IMR-90 (cell line): ENCODE data around the gene RNASET2. TPM values are rescaled to one million over a fixed set of nuclear protein-coding genes. Genes with fewer than 3 reads are reported as not detected.

Source experiments
- ATAC-seq: fragments of 200-7000 bp; cut with Tn5 transposase; 2 replicates; pipeline ENCODE4 v1.9.1; 2020; ENCODE audit warnings: low read depth, mild to moderate bottlenecking, moderate library complexity
- BruUV-seq: library from RNA; stranded (reverse); fragments of 400-500 nt; replicated peaks from 2 replicates; lab custom pipeline; 2021; lab: Mats Ljungman, UMichigan
- CTCF ChIA-PET: fragments of 300-600 bp; formaldehyde crosslinking; extraction: SDS; loops from one replicate; lab custom pipeline; 2021; ENCODE audit warnings: antibody characterized with exemption; lab: Yijun Ruan, JAX
- POLR2A ChIA-PET: fragments of 300-600 bp; sonication (Branson Sonifier 250); formaldehyde crosslinking; loops from one replicate; lab custom pipeline; 2022; ENCODE audit warnings: antibody characterized with exemption; ENCODE audit not compliant: unreplicated experiment; lab: Charles Lee
- DNase-seq: peaks from one replicate; pipeline ENCODE4 v3.0.0; 2013
- H2AFZ ChIP-seq: replicated peaks from 2 replicates; pipeline ENCODE3; 2013; ENCODE audit warnings: low read length, mild to moderate bottlenecking; ENCODE audit not compliant: poor library complexity
- H2AK5ac ChIP-seq: 2 replicates; pipeline ENCODE4 v1.6.1; 2013; ENCODE audit warnings: low read depth, low read length, inconsistent platforms
- H2AK9ac ChIP-seq: replicated peaks from 2 replicates; pipeline ENCODE3; 2013; ENCODE audit warnings: mild to moderate bottlenecking, low read depth, low read length, moderate library complexity; ENCODE audit not compliant: poor library complexity
- H2BK120ac ChIP-seq: 2 replicates; pipeline ENCODE4 v1.6.1; 2013; ENCODE audit warnings: low read depth, low read length, inconsistent platforms
- H2BK15ac ChIP-seq: 3 replicates; pipeline ENCODE4 v1.6.1; 2013; ENCODE audit warnings: low read depth, low read length, inconsistent platforms
- H2BK20ac ChIP-seq: 2 replicates; pipeline ENCODE4 v1.6.1; 2013; ENCODE audit warnings: low read depth, mild to moderate bottlenecking, inconsistent platforms, low read length, moderate library complexity
- H2BK5ac ChIP-seq: 2 replicates; pipeline ENCODE4 v1.6.1; 2013; ENCODE audit warnings: mild to moderate bottlenecking, low read depth, low read length, inconsistent platforms; ENCODE audit not compliant: poor library complexity, severe bottlenecking
- H3K14ac ChIP-seq: replicated peaks from 2 replicates; pipeline ENCODE4 v1.6.1; 2013; ENCODE audit warnings: low read depth, low read length, inconsistent platforms
- H3K18ac ChIP-seq: 2 replicates; pipeline ENCODE4 v1.6.1; 2013; ENCODE audit warnings: low read depth, low read length, control low read depth
- H3K23ac ChIP-seq: 2 replicates; pipeline ENCODE4 v1.6.1; 2013; ENCODE audit warnings: low read depth, low read length, inconsistent platforms
- H3K27ac ChIP-seq: 2 replicates; pipeline ENCODE4 v1.5.1; 2013; ENCODE audit warnings: mild to moderate bottlenecking, control low read depth, low read length; ENCODE audit not compliant: insufficient read depth
- H3K27me3 ChIP-seq: 2 replicates; pipeline ENCODE4 v1.6.1; 2013; ENCODE audit warnings: low read length; ENCODE audit not compliant: control insufficient read depth, insufficient read depth
- H3K36me3 ChIP-seq: 2 replicates; pipeline ENCODE4 v1.6.1; 2013; ENCODE audit warnings: low read length, mixed read lengths; ENCODE audit not compliant: control insufficient read depth, insufficient read depth
- H3K4ac ChIP-seq: 2 replicates; pipeline ENCODE4 v1.6.1; 2013; ENCODE audit warnings: low read depth, low read length, inconsistent platforms
- H3K4me1 ChIP-seq: 2 replicates; pipeline ENCODE4 v1.6.1; 2013; ENCODE audit warnings: low read length, mixed read lengths; ENCODE audit not compliant: control insufficient read depth, insufficient read depth
- H3K4me2 ChIP-seq: 2 replicates; pipeline ENCODE4 v1.6.1; 2013; ENCODE audit warnings: low read depth, mild to moderate bottlenecking, control low read depth, low read length, moderate library complexity
- H3K4me3 ChIP-seq: 2 replicates; pipeline ENCODE4 v1.5.1; 2013; ENCODE audit warnings: low read depth, mild to moderate bottlenecking, control low read depth, low read length, moderate library complexity; ENCODE audit not compliant: insufficient read depth
- H3K56ac ChIP-seq: 2 replicates; pipeline ENCODE4 v1.6.1; 2013; ENCODE audit warnings: low read length, inconsistent platforms; ENCODE audit not compliant: insufficient read depth; ENCODE audit errors: extremely low read depth
- H3K79me1 ChIP-seq, 2 experiments: 2 replicates each; pipeline ENCODE4 v1.6.1; 2013; ENCODE audit warnings: low read length in 2 of 2, inconsistent platforms in 1 of 2, low read depth in 1 of 2
- H3K9ac ChIP-seq: 2 replicates; pipeline ENCODE4 v1.6.1; 2013; ENCODE audit warnings: low read depth, low read length, control low read depth
- H3K9me1 ChIP-seq: 2 replicates; pipeline ENCODE4 v1.6.1; 2013; ENCODE audit warnings: low read length, inconsistent platforms; ENCODE audit not compliant: insufficient read depth
- H3K9me3 ChIP-seq: 2 replicates; pipeline ENCODE4 v1.6.1; 2013; ENCODE audit warnings: low read length; ENCODE audit not compliant: control insufficient read depth, insufficient read depth
- H4K20me1 ChIP-seq: 2 replicates; pipeline ENCODE4 v1.6.1; 2013; ENCODE audit warnings: low read length, inconsistent platforms; ENCODE audit not compliant: insufficient read depth
- H4K5ac ChIP-seq: 2 replicates; pipeline ENCODE4 v1.6.1; 2013; ENCODE audit warnings: mild to moderate bottlenecking, low read depth, low read length, control low read depth
- H4K8ac ChIP-seq, 2 experiments: 2 replicates each; pipeline ENCODE4 v1.6.1; 2013; ENCODE audit warnings: low read depth in 2 of 2, low read length in 2 of 2, control low read depth in 1 of 2, inconsistent platforms in 1 of 2
- H4K91ac ChIP-seq: 2 replicates; pipeline ENCODE4 v1.6.1; 2013; ENCODE audit warnings: low read depth, low read length, inconsistent platforms; ENCODE audit not compliant: insufficient read depth
- CEBPB ChIP-seq: IDR thresholded peaks from 2 replicates; pipeline ENCODE4 v1.6.1; 2012; ENCODE audit warnings: low read depth, low read length, improper control_type of control experiment
- CHD1 ChIP-seq: IDR thresholded peaks from 2 replicates; pipeline ENCODE4 v1.6.1; 2012; ENCODE audit warnings: low read depth, low read length, improper control_type of control experiment
- ELK1 ChIP-seq: fragments of 150-350 bp; IDR thresholded peaks from 2 replicates; pipeline ENCODE4 v1.6.1; 2016; ENCODE audit warnings: low read depth, mild to moderate bottlenecking, low read length, moderate library complexity, borderline replicate concordance
- MAZ ChIP-seq: IDR thresholded peaks from 2 replicates; pipeline ENCODE4 v1.6.1; 2012; ENCODE audit warnings: low read depth, mild to moderate bottlenecking, low read length, improper control_type of control experiment, moderate library complexity, borderline replicate concordance
- MXI1 ChIP-seq: IDR thresholded peaks from 2 replicates; pipeline ENCODE4 v1.6.1; 2012; ENCODE audit warnings: low read depth, mild to moderate bottlenecking, low read length, moderate library complexity, borderline replicate concordance
- NFE2L2 ChIP-seq: fragments of 150-350 bp; IDR thresholded peaks from 2 replicates; pipeline ENCODE4 v1.6.1; 2016; ENCODE audit warnings: low read depth, mild to moderate bottlenecking, low read length
- RCOR1 ChIP-seq: IDR thresholded peaks from 2 replicates; pipeline ENCODE4 v1.6.1; 2012; ENCODE audit warnings: mild to moderate bottlenecking, low read length, improper control_type of control experiment; ENCODE audit not compliant: insufficient replicate concordance
- SMC3 ChIP-seq: fragments of 150-350 bp; IDR thresholded peaks from 2 replicates; pipeline ENCODE4 v1.6.1; 2016; ENCODE audit warnings: low read depth, mild to moderate bottlenecking, antibody characterized with exemption, low read length, moderate library complexity
- USF2 ChIP-seq: fragments of 150-350 bp; IDR thresholded peaks from 2 replicates; pipeline ENCODE4 v1.6.1; 2017; ENCODE audit warnings: mild to moderate bottlenecking, antibody characterized with exemption, low read length, low read depth
- WGBS, 2 experiments: methylation state at CpG; one replicate each; pipeline versions ENCODE4 v1.1.5 to v1.1.7; 2013; ENCODE audit warnings: missing lambda C conversion rate in 2 of 2; ENCODE audit not compliant: insufficient read length in 1 of 2; ENCODE audit errors: extremely low coverage in 2 of 2; 5-methylcytosine and 5-hydroxymethylcytosine counted together
- dilution Hi-C: fragments of 300-500 bp; cut with HindIII; formaldehyde crosslinking; loops from one replicate; pipeline ENCODE4 v1.14.3; 2018; ENCODE audit warnings: low sequenced_read_pairs; ENCODE audit not compliant: unreplicated experiment
- in situ Hi-C: fragments of 300-500 bp; cut with MboI; formaldehyde crosslinking; loops from 3 replicates; pipeline ENCODE4 v1.14.3; 2019; ENCODE audit warnings: low sequenced_read_pairs, inconsistent platforms, mixed read lengths
- intact Hi-C: fragments of 100-400 bp; cut with micrococcal nuclease; formaldehyde crosslinking; loops from 2 replicates; pipeline ENCODE4 v1.10.0; 2022
- polyA plus RNA-seq, 3 experiments: library from polyadenylated mRNA; depleted of rRNA; stranded (reverse); fragments of >200 nt; gene quantifications; 2 replicates each; pipeline ENCODE4 v1.2.3, GENCODE V29; 2012; ENCODE audit warnings: low replicate concordance in 1 of 3
- total RNA-seq: library from RNA; depleted of rRNA; stranded (reverse); fragments of >200 nt; gene quantifications from 2 replicates; pipeline ENCODE4 v1.2.3, GENCODE V29; 2012

RNASET2 gene
- total and polyA plus RNA-seq, 2 of the 4 experiments (the other 2 are of a cell fraction) = 13.6 to 24.9 TPM

- dilution Hi-C loops = no loop called here
- no TSS peak for BruUV-seq
These were observed 21.0 kb downstream of the RNASET2 start for GRCh38 chr6:166935353-166935752.

More at GRCh38 chr6:166935353-166935752, 21.0 kb downstream of the RNASET2 start:
- in situ Hi-C loops (no loop called here), intact Hi-C loops (no loop called here)
- H3K9me3 ChIP-seq = no peaks in the 10 kb centered on the region
- H2AK5ac ChIP-seq = no peak overlapping the region
- POLR2A ChIA-PET = no interaction called here
- H3K79me1 ChIP-seq = no peaks in the 10 kb centered on the region
- H2BK5ac ChIP-seq = no peak overlapping the region
- no peak overlapping the region for H2BK120ac ChIP-seq
- H2BK15ac ChIP-seq = no peak overlapping the region
- no peaks in the 10 kb centered on the region for H3K4me1 ChIP-seq
- no peak overlapping the region for H3K18ac ChIP-seq
- no peaks in the 10 kb centered on the region for H3K27me3 ChIP-seq
- H3K9me1 ChIP-seq = peaks cover 4% of the 10 kb centered on the region; the same call in 1 of the 2 replicates
- no peak overlapping the region for H2BK20ac ChIP-seq
- no peak overlapping the region for H3K4me2 ChIP-seq
- H3K36me3 ChIP-seq = peaks cover 6% of the 10 kb centered on the region; the same call in 1 of the 2 replicates
- H3K9ac ChIP-seq = no peak overlapping the region
- H3K4me3 ChIP-seq = no peak overlapping the region
- no peak overlapping the region for H4K91ac ChIP-seq
- no peak overlapping the region for H4K8ac ChIP-seq
- ATAC-seq (no peak), DNase-seq (no peak)
- H2AFZ ChIP-seq = no peak overlapping the region
- no peaks in the 10 kb centered on the region for H4K20me1 ChIP-seq
- CTCF ChIA-PET = no interaction called here
- no peak overlapping the region for H2AK9ac ChIP-seq
- no peak overlapping the region for H3K27ac ChIP-seq
- H3K23ac ChIP-seq = no peak overlapping the region
- WGBS, 2 experiments = 50% methylated on average over 1 of the region's 7 CpGs; no CpG with 5 or more reads in 1 of the 2 experiments
- H3K4ac ChIP-seq = no peak overlapping the region
- TF ChIP-seq CEBPB (no peak), USF2 (no peak), ELK1 (no peak), MAZ (no peak), RCOR1 (no peak), SMC3 (no peak), MXI1 (no peak), NFE2L2 (no peak), CHD1 (no peak)
- no peak overlapping the region for H3K14ac ChIP-seq
- no peak overlapping the region for H3K56ac ChIP-seq
- no peak overlapping the region for H4K5ac ChIP-seq
